ENCODE data around the gene SERAC1. TPM values are rescaled to one million over a fixed set of nuclear protein-coding genes. Genes with fewer than 3 reads are reported as not detected.
"Not testable (repeated sequence)": the region's sequence is repeated elsewhere in the genome, so short reads cannot be mapped to it uniquely, and the experiment has no call there.

The SERAC1 gene
- total RNA-seq, 2 donors from 2014 or later, result 6.2 to 9.4 TPM

- H3K4me1 ChIP-seq, result no peaks in the 10 kb centered on the region
- no peak for DNase-seq
- no peaks in the 10 kb centered on the region for H3K9me3 ChIP-seq
- H3K4me3 ChIP-seq, result no peak overlapping the region
- H3K27ac ChIP-seq, result no peak overlapping the region
- H3K36me3 ChIP-seq, result no peaks in the 10 kb centered on the region
- H3K9ac ChIP-seq (ENCODE audit: low read depth in 2 of 2, low read length in 2 of 2), result no peak overlapping the region
- no peaks in the 10 kb centered on the region for H3K27me3 ChIP-seq
- no peak for TF ChIP-seq CTCF (IDR thresholded peaks at IDR 0.05)
- intact Hi-C loops (cut with DNase I), result no loop called here
Measured at GRCh38 chr6:158191032-158191431, 23.0 kb upstream of the SERAC1 start.

- H3K9ac ChIP-seq (ENCODE audit: low read depth in 2 of 2, low read length in 2 of 2), result no peak overlapping the region
- no peak for TF ChIP-seq CTCF (IDR thresholded peaks at IDR 0.05)
- H3K27ac ChIP-seq, result no peak overlapping the region
- intact Hi-C loops (cut with DNase I), result no loop called here
- no peaks in the 10 kb centered on the region for H3K27me3 ChIP-seq
- H3K9me3 ChIP-seq, result no peaks in the 10 kb centered on the region
- no peak overlapping the region for H3K4me3 ChIP-seq
- DNase-seq, result no peak
- H3K36me3 ChIP-seq, result no peaks in the 10 kb centered on the region
- H3K4me1 ChIP-seq, result no peaks in the 10 kb centered on the region
Measured at GRCh38 chr6:158188591-158188990, 20.5 kb upstream of the SERAC1 start.

- intact Hi-C loops (cut with DNase I), result no loop called here
- H3K27ac ChIP-seq, result no peak overlapping the region
- H3K9me3 ChIP-seq, result no peaks in the 10 kb centered on the region
- no peak for DNase-seq
- no peaks in the 10 kb centered on the region for H3K27me3 ChIP-seq
- no peak overlapping the region for H3K4me3 ChIP-seq
- H3K4me1 ChIP-seq, result no peaks in the 10 kb centered on the region
- no peak overlapping the region for H3K9ac ChIP-seq (ENCODE audit: low read depth in 2 of 2, low read length in 2 of 2)
- no peaks in the 10 kb centered on the region for H3K36me3 ChIP-seq
- TF ChIP-seq CTCF (IDR thresholded peaks at IDR 0.05), result no peak
Measured at GRCh38 chr6:158185729-158186456, 17.8 kb upstream of the SERAC1 start.

- DNase-seq, result no peak
- H3K27ac ChIP-seq, result no peak overlapping the region
- no peak for TF ChIP-seq CTCF (IDR thresholded peaks at IDR 0.05)
- H3K27me3 ChIP-seq, result no peaks in the 10 kb centered on the region
- no peak overlapping the region for H3K4me3 ChIP-seq
- H3K36me3 ChIP-seq, result no peaks in the 10 kb centered on the region
- intact Hi-C loops (cut with DNase I), result no loop called here
- no peaks in the 10 kb centered on the region for H3K9me3 ChIP-seq
- no peaks in the 10 kb centered on the region for H3K4me1 ChIP-seq
- no peak overlapping the region for H3K9ac ChIP-seq (ENCODE audit: low read depth in 2 of 2, low read length in 2 of 2)
Measured at GRCh38 chr6:158184608-158185007, 16.5 kb upstream of the SERAC1 start.

GRCh38 chr6:158183174-158183972 is 15.3 kb upstream of the SERAC1 start:
- H3K27me3 ChIP-seq; H3K9me3 ChIP-seq; H3K9ac ChIP-seq (ENCODE audit: low read depth in 2 of 2, low read length in 2 of 2); H3K27ac ChIP-seq; H3K4me3 ChIP-seq; intact Hi-C loops (cut with DNase I); H3K4me1 ChIP-seq; H3K36me3 ChIP-seq: not testable (repeated sequence)
- DNase-seq, result peak; percentile 31

GRCh38 chr6:158177712-158178111 is 9.7 kb upstream of the SERAC1 start:
- H3K27ac ChIP-seq; intact Hi-C loops (cut with DNase I); H3K9me3 ChIP-seq; H3K4me3 ChIP-seq; H3K9ac ChIP-seq (ENCODE audit: low read depth in 2 of 2, low read length in 2 of 2); H3K4me1 ChIP-seq; DNase-seq; H3K27me3 ChIP-seq; H3K36me3 ChIP-seq: not testable (repeated sequence)

Measured in colonic mucosa (tissue), 4 donors.